Measurements from ENCODE around the gene CDC42BPA. TPM values are rescaled to one million over a fixed set of nuclear protein-coding genes. Genes with fewer than 3 reads are reported as not detected.

The CDC42BPA gene
- total and polyA plus RNA-seq, 2 of the 8 experiments (the other 6 are each of a cell fraction or from before 2014, with no cell fraction given): 7.1 to 28.5 TPM

DNA sequence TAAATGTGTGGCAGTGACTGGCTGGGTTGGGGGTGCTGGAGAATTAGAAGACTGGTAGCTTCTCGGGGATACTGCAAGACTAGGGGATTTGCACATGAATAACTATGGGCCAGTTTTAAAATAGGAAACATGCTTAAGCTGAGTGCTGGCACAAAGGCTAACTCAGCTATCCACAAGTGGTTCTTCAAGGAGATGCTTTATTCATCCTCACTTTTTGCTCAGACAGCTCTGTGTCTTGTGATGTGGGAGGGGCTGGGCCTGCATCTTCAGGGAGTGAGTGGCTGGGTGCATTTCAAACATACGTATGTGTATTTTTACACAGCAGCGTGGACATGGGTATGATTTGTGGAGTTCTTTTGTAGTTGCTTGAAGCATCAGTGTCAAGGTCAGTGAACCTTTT lies 375.9 kb downstream of the CDC42BPA start (continued):
- TF ChIP-seq SP4 (IDR thresholded peaks at IDR 0.05; ENCODE audit: low read length) (no peak), ASH2L (IDR thresholded peaks at IDR 0.05; ENCODE audit: low read length) (no peak), SRF (IDR thresholded peaks at IDR 0.05; ENCODE audit: low read depth, low read length) (no peak), CTBP2 (IDR thresholded peaks at IDR 0.05; ENCODE audit: borderline replicate concordance, insufficient read depth, insufficient read length, low read length) (no peak), SIRT6 (IDR thresholded peaks at IDR 0.05; ENCODE audit: low read length) (no peak), RNF2 (IDR thresholded peaks at IDR 0.05; ENCODE audit: borderline replicate concordance, low read depth, low read length, missing control alignments, poor library complexity, severe bottlenecking) (no peak), NANOG (IDR thresholded peaks at IDR 0.05; ENCODE audit: insufficient read depth, low read depth, low read length, poor library complexity, severe bottlenecking) (no peak), SUZ12 (IDR thresholded peaks at IDR 0.05; ENCODE audit: low read length) (no peak), CREB1 (IDR thresholded peaks at IDR 0.05) (no peak)

All from H1 (cell line).